GM21825 (cell line): ENCODE results near the gene ANGPTL4.
"Not testable (repeated sequence)": the region's sequence is repeated elsewhere in the genome, so short reads cannot be mapped to it uniquely, and the experiment has no call there.

Experiments
- ATAC-seq: cut with Tn5 transposase; IDR thresholded peaks from one replicate; pipeline ENCODE4 v1.9.1; 2021; ENCODE audit warnings: mild to moderate bottlenecking, moderate library complexity; ENCODE audit not compliant: unreplicated experiment

Gene ANGPTL4

DNA sequence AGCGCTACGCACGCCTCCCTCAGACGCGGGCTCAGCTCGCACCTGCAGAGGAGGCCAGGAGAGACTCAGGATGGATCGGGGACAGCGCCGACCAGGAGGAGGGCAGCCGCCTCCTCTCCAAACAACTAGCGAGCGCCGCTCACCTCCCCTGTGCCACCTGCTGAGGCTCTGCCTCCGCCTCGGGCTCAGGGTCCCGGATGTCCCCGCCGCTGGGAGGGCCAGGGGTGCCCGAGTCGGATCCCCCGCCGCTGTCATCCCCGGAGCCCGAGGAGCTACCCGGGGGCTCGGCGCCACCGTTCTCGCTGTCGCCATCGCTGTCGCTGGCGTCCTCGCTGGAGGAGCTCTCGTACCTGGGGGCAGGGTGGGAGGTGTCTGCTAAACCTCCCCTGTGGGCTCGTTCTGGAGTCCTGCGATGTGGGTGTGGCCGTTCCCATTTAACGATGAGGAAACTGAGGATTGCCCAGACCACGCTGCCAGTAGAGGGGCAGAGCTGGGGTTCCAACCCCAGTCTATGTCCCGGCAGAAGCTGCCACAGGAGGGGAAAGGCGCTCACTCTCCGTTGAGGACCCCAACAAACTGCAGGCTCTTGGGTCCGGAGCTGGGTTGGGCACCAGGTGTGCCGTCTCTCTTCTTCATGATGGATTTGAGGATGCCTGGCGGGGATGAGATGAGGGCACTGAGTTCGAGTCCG lies 30.0 kb upstream of the ANGPTL4 start:
- no peak for ATAC-seq

- no peak for ATAC-seq
These were observed 29.3 kb upstream of the ANGPTL4 start for GRCh38 chr19:8334458-8335342.

DNA sequence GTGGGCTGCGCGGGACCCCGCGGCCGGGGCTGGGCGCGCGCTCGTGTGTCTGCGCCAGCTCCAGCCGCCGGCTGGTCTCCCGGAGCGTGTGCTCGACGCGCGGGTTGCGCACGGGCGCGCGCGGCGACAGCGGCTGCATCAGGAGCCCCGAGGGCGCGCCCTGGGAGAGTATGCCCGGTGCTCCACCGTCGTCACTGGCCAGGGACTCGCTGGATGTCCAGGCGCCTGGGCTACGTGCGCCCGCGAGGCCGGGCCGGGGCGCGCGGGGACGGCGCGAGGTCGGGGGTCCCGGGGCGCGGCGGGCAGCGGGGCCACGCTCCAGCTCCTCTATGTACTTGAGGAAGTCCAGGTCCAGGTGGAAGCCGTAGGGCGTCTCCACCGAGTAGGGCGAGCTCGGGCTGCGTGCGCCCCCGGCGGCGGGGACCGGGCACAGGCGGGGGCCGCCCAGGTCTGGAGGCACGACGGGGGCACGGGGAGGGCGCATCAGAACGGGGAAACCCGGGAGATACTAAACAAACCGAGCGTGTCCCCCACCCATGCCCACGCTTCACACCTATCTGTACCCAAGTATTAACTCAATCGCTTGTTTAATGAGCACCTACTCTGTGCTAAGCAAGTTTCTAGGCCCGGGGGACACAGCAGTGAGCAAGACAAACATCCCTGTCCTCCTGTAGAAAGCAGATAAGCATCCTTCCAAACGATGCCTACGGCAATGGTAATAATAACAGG lies 28.4 kb upstream of the ANGPTL4 start:
- no peak for ATAC-seq

DNA sequence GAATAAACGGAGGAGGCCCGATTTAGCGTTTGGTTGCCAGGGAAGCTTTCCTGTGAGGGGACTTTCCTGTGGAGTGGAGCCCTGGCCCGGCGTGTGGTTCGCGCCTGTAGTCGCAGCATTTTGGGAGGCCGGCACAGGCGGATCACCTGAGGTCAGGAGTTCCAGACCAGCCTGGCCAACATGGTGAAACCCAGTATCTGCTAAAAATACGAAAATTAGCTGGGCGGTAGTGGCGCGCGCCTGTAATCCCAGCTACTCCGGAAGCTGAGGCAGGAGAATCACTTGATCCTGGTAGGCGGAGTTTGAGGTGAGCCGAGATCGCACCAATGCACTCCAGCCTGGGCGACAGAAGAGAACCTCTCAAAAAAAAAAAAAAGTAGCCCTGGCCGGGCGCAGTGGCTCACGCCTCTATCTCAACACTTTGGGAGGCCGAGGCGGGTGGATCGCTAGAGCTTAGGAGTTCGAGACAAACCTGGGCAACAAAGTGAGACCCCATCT lies 27.8 kb upstream of the ANGPTL4 start:
- no peak for ATAC-seq

DNA sequence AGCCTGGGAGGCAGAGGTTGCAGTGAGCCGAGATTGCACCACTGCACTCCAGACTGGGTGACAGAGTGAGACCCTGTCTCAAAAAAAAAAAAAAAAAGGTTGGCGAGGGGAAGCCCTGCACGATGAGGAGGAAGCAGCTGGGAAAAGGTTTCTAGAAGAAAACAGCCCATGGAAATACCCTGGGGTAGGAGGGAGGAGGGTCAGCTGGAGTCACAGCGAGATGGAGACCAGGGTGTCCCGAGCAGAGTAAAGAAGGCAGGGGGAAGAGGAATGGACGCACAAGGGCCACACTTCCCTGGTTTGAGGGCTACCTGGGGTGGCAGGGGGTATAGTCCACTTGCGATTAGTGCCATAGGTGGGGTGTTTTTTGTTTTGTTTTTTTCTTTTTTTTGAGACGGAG lies 27.3 kb upstream of the ANGPTL4 start:
- no peak for ATAC-seq

DNA sequence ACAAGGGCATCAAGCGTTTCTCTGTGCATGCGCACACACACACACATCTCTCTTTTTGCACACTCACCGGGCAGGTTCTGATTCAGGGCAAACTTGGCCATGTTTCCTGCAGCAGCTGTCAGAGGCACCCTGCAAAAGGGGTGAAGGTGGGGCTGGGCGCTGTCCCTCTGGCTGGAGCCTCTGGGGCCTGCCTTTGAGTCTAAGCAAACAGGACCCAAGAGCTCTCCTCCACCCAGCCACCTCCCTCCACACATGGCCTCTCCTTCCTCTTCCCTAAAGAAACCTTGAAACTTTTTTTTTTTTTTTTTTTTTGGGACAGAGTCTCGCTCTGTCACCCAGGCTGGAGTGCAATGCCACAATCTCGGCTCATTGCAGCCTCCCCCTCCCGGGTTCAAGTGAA lies 26.2 kb upstream of the ANGPTL4 start:
- ATAC-seq: no peak

- no peak for ATAC-seq
These were observed 25.1 kb upstream of the ANGPTL4 start for GRCh38 chr19:8338835-8339234.

GRCh38 chr19:8340341-8341096 lies 23.4 kb upstream of the ANGPTL4 start:
- ATAC-seq: no peak

DNA sequence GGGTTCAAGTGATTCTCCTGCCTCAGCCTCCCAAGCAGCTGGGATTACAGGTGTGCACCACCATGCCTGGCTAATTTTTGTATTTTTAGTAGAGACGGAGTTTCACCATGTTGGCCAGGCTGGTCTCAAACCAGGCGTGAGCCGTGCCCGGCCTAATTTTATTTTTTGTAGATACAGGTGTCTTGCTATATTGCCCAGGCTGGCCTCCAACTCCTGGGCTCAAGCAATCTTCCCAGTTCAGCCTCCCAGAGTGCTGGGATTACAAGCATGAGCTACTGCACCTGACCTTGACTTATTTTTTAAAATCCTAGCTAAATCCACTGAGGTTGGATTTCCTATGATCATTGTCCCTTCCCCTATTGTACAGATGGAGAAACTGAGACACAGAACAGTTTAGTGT lies 22.5 kb upstream of the ANGPTL4 start:
- not testable (repeated sequence) for ATAC-seq

- ATAC-seq: no peak
These were observed 21.7 kb upstream of the ANGPTL4 start for GRCh38 chr19:8342316-8342683.

DNA sequence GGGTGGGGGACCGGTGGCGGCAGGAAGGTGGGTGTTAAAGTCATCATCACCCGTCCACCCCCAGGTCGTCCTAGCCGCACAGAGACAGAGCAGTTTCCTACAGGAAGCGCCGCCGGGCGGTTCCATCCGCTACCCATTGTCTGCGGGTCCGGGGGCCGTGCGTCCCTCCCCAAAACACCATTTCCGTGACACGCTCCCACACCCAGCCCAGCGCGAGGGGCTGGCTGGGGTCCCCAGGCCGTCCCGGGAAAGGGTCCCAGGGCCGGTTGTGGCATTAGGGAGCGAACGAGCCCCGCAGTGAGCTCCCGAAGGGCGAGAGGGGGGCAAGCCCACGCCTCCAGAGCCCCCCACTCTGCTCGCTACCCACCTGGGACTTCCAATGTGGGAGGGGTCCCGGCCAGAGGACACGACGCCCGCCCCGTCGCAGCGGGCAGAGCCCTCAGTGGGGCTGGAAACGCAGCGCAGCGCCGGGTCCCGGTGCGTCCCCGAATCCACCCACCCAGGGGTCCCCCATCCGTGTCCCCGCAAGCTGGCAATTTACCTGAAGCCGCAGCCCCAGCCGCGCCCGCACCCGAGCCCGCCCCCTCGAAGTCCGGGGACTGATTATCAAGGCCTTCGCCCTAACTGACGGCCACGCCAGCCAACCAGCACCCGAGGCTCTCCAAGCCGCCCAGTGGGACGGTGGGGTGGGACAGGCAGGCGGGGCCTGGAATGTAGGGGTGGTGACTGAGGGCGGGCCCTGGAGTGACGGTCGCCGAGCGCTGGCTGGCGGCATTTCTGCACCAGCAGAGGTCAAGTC lies 21.1 kb upstream of the ANGPTL4 start, which contains the start of gene KANK3:
TSS of gene KANK3 (minus strand) at position 579 of the 799 bp plus-strand sequence. CDS start 5,434 bp downstream, outside the sequence.
- ATAC-seq: peak; percentile 97

DNA sequence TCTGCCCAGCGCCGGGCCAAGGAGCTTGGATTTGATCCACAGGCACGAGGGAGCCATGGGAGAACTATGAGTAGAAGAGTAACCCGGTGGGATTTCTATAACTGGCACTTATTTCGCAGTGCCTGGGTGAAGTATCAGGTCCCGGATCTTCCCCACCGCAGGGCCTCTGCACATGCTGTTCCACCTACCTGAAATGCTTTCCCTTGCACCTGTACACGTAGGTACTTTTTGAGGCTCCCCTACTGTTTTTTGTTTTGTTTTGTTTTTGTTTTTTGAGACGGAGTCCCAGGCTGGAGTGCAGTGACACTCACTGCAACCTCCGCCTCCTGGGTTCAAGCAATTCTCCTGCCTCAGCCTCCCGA lies 20.5 kb upstream of the ANGPTL4 start:
- ATAC-seq: no peak

DNA sequence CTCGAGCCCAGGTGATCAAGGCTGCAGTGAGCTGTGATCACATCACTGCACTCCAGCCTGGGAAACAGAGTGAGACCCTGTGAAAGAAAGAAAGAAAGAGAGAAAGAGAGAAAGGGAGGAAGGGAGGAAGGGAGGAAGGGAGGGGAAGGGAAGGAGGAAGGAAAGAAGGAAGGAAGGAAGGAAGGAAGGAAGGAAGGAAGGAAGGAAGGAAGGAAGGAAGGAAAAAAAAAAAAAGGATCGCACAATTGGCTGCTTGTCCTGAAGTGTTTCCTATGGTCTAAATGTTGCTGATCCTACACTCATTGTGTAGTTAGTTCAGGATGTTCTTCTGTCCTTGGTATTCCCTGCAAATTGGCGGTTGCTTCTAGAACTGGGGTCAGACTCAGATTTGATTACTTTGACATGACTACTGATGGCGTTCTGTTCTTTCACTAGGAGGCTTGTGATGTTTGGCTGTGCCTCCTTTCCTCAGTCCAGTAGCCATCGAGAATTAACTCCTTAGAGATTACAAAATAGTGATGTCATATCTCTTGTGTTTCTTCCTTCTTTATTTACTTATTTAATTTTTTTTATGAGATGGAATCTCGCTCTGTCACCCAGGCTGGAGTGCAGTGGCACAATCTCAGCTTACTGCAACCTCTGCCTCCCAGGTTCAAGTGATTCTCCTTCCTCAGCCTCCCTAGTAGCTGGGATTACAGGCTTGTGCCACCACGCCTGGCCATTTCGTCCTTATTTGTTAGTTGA lies 14.2 kb upstream of the ANGPTL4 start:
- not testable (repeated sequence) for ATAC-seq

DNA sequence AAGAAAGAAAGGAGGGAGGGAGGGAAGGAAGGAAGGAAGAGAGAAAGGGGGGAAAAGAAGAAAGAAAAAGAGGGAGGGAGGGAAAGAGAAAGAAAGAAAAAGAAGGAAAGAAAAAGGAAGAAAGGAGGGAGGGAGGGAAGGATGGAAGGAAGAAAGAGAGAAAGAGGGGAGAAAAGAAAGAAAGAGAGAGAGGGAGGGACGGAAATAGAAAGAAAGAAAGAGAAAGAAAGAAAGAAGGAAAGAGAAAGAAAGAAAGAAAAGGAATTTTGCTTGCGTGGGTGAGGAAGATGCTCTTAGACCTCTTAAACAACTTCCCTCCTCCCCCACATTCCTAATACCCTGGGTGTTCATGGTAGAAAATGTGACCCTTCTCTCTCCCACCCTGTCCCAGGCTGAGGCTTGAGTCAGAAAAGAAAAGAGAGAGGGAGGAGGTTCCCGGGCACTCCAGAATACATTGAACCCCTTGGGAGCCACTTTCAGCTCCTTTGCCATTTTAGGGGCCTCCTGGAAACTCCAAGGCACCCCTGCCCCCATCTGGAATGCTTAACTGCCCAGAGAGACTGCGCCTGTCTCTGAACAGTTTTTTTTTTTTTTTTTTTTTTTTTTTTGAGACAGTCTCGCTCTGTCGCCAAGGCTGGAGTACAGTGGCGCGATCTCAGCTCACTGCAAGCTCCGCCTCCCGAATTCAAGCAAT lies 11.7 kb upstream of the ANGPTL4 start:
- ATAC-seq: no peak

DNA sequence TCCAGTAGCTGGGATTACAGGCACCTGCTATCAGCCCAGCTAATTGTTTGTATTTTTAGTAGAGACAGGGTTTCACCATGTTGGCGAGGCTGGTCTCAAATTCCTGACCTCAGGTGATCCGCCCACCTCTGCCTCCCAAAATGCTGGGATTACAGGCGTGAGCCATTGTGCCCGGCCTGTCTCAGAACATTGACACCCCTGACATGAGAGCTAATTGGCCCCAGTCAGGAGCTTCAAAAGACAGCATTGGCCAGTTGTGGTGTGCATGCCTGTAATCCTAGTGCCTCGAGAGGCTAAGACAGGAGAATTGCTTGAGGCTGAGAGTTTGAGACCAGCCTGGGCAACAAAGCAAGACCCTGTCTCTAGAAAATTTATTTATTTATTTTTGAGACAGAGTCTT lies 11.1 kb upstream of the ANGPTL4 start:
- ATAC-seq: not testable (repeated sequence)

- ATAC-seq: no peak
These were observed 8.1 kb upstream of the ANGPTL4 start for GRCh38 chr19:8355631-8356402.

GRCh38 chr19:8357007-8357521 lies 6.9 kb upstream of the ANGPTL4 start:
- no peak for ATAC-seq

- no peak for ATAC-seq
These were observed 5.0 kb upstream of the ANGPTL4 start for GRCh38 chr19:8358948-8359347.
